ENCODE measurements around the gene SYPL2.

GRCh38 chr1:109528712-109529111 lies 62.4 kb downstream of the SYPL2 start:
- no peak for TF ChIP-seq CTCF (IDR thresholded peaks at IDR 0.05)
- TF ChIP-seq POLR2A (IDR thresholded peaks at IDR 0.05), result no peak
- TF ChIP-seq EP300 (IDR thresholded peaks at IDR 0.05), result no peak

All from ovary (tissue), 3 donors.